SK-N-SH treated with all-trans-retinoic acid at 6 μM for 48 hours (cell line): ENCODE measurements around the gene GREM2.

ENCODE experiments used
- ATAC-seq: fragments of 200-7000 bp; cut with Tn5 transposase; 3 replicates; pipeline ENCODE4 v1.9.1; 2020; ENCODE audit warnings: mild to moderate bottlenecking, moderate library complexity
- ARNTL ChIP-seq: fragments of 450-650 bp; formaldehyde crosslinking; IDR thresholded peaks from 2 replicates; pipeline ENCODE4 v1.5.0; 2020; ENCODE audit warnings: low read depth, mild to moderate bottlenecking, moderate library complexity, borderline replicate concordance
- BACH2 ChIP-seq: fragments of 250-450 bp; sonication (Bioruptor Pico); IDR thresholded peaks from 2 replicates; pipeline ENCODE4 v1.9.0; 2021; ENCODE audit warnings: mild to moderate bottlenecking, borderline replicate concordance
- CREB5 ChIP-seq: fragments of 250-450 bp; sonication (Bioruptor Pico); IDR thresholded peaks from 2 replicates; pipeline ENCODE4 v1.5.1; 2020; ENCODE audit warnings: low read depth, mild to moderate bottlenecking, moderate library complexity
- CSDC2 ChIP-seq: fragments of 250-450 bp; sonication (Bioruptor Pico); IDR thresholded peaks from 2 replicates; pipeline ENCODE4 v1.5.0; 2020; ENCODE audit warnings: mild to moderate bottlenecking, moderate library complexity
- CSRNP3 ChIP-seq: fragments of 250-450 bp; sonication (Bioruptor Pico); IDR thresholded peaks from 2 replicates; pipeline ENCODE4 v1.5.1; 2021; ENCODE audit warnings: mild to moderate bottlenecking, moderate library complexity
- GLIS3 ChIP-seq: fragments of 250-450 bp; sonication (Bioruptor Pico); IDR thresholded peaks from 2 replicates; pipeline ENCODE4 v1.5.0; 2020; ENCODE audit warnings: mild to moderate bottlenecking, moderate library complexity
- OSR1 ChIP-seq: fragments of 250-450 bp; sonication (Bioruptor Pico); IDR thresholded peaks from 2 replicates; pipeline ENCODE4 v1.8.0; 2022; ENCODE audit warnings: moderate library complexity, mild to moderate bottlenecking, inconsistent platforms
- PATZ1 ChIP-seq: fragments of 250-450 bp; sonication (Bioruptor Pico); IDR thresholded peaks from 2 replicates; pipeline ENCODE4 v1.8.0; 2020; ENCODE audit warnings: mild to moderate bottlenecking, moderate library complexity, borderline replicate concordance
- POU6F1 ChIP-seq: fragments of 250-450 bp; sonication (Bioruptor Pico); IDR thresholded peaks from 2 replicates; pipeline ENCODE4 v1.8.0; 2021; ENCODE audit warnings: low read depth, mild to moderate bottlenecking, moderate library complexity, borderline replicate concordance
- RARB ChIP-seq: fragments of 250-450 bp; sonication (Bioruptor Pico); IDR thresholded peaks from 2 replicates; pipeline ENCODE4 v1.8.0; 2021; ENCODE audit warnings: mild to moderate bottlenecking, moderate library complexity
- SNAI2 ChIP-seq: fragments of 250-450 bp; sonication (Bioruptor Pico); IDR thresholded peaks from 2 replicates; pipeline ENCODE4 v1.5.0; 2020; ENCODE audit warnings: mild to moderate bottlenecking, moderate library complexity
- TCF4 ChIP-seq: fragments of 250-450 bp; sonication (Bioruptor Pico); IDR thresholded peaks from 2 replicates; pipeline ENCODE4 v1.8.0; 2021; ENCODE audit warnings: mild to moderate bottlenecking, moderate library complexity, borderline replicate concordance
- TOX ChIP-seq: fragments of 250-450 bp; sonication (Bioruptor Pico); IDR thresholded peaks from 2 replicates; pipeline ENCODE4 v1.8.0; 2021; ENCODE audit warnings: mild to moderate bottlenecking, moderate library complexity, borderline replicate concordance
- ZC3H10 ChIP-seq: fragments of 250-450 bp; sonication (Bioruptor Pico); IDR thresholded peaks from 2 replicates; pipeline ENCODE4 v1.5.1; 2021; ENCODE audit warnings: mild to moderate bottlenecking, moderate library complexity
- ZFP3 ChIP-seq: fragments of 250-450 bp; sonication (Bioruptor Pico); IDR thresholded peaks from 2 replicates; pipeline ENCODE4 v1.5.0; 2020; ENCODE audit warnings: mild to moderate bottlenecking, moderate library complexity
- ZFP30 ChIP-seq: fragments of 450-650 bp; formaldehyde crosslinking; IDR thresholded peaks from 2 replicates; pipeline ENCODE4 v1.5.0; 2022; ENCODE audit warnings: mild to moderate bottlenecking, moderate library complexity
- ZNF565 ChIP-seq: fragments of 450-650 bp; formaldehyde crosslinking; conservative IDR thresholded peaks from 2 replicates; pipeline ENCODE4 v1.5.0; 2020; ENCODE audit warnings: low read depth, mild to moderate bottlenecking, moderate library complexity
- ZNF70 ChIP-seq: fragments of 450-650 bp; formaldehyde crosslinking; IDR thresholded peaks from 2 replicates; pipeline ENCODE4 v1.5.0; 2020; ENCODE audit warnings: mild to moderate bottlenecking, moderate library complexity
- TF ChIP-seq, protein P1 (sequence below): fragments of 250-450 bp; sonication (Bioruptor Pico); IDR thresholded peaks from 2 replicates; pipeline ENCODE4 v1.5.0; 2020; ENCODE audit warnings: mild to moderate bottlenecking, moderate library complexity

Gene GREM2

DNA sequence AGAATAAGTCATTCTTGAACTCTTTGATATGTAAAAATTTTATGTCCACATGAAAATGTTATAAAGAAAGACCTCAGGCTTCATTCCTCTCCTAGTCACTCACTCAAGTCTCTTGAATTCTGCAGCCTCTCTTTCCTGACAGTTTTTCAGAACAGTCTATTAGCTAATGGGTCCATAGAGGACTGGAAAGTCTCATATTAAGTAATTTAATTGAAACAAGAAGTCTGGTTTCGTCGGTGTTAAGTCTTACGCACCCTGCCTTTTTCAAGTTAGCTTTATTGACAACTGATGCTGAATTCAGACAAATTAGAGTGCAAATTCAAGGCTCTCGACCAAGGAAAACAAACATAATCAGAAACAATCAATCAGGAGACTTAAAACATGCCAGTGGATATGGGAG lies 105.8 kb downstream of the GREM2 start:
- TF ChIP-seq RARB (CRISPR knock-in tag) (no peak), POU6F1 (no peak), TCF4 (CRISPR knock-in tag) (no peak), CREB5 (CRISPR knock-in tag) (no peak), ZFP30 (CRISPR knock-in tag) (no peak), CSDC2 (CRISPR knock-in tag) (no peak), PATZ1 (CRISPR knock-in tag) (no peak), ZNF70 (no peak), TOX (CRISPR knock-in tag) (no peak), CSRNP3 (CRISPR knock-in tag) (no peak), ARNTL (no peak)
- TF ChIP-seq, protein P1, sequence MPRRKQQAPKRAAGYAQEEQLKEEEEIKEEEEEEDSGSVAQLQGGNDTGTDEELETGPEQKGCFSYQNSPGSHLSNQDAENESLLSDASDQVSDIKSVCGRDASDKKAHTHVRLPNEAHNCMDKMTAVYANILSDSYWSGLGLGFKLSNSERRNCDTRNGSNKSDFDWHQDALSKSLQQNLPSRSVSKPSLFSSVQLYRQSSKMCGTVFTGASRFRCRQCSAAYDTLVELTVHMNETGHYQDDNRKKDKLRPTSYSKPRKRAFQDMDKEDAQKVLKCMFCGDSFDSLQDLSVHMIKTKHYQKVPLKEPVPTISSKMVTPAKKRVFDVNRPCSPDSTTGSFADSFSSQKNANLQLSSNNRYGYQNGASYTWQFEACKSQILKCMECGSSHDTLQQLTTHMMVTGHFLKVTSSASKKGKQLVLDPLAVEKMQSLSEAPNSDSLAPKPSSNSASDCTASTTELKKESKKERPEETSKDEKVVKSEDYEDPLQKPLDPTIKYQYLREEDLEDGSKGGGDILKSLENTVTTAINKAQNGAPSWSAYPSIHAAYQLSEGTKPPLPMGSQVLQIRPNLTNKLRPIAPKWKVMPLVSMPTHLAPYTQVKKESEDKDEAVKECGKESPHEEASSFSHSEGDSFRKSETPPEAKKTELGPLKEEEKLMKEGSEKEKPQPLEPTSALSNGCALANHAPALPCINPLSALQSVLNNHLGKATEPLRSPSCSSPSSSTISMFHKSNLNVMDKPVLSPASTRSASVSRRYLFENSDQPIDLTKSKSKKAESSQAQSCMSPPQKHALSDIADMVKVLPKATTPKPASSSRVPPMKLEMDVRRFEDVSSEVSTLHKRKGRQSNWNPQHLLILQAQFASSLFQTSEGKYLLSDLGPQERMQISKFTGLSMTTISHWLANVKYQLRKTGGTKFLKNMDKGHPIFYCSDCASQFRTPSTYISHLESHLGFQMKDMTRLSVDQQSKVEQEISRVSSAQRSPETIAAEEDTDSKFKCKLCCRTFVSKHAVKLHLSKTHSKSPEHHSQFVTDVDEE (CRISPR knock-in tag): no peak
- no peak for ATAC-seq

- no peak for ATAC-seq
- TF ChIP-seq OSR1 (CRISPR knock-in tag) (no peak), BACH2 (CRISPR knock-in tag) (no peak), CSDC2 (CRISPR knock-in tag) (no peak), ZC3H10 (CRISPR knock-in tag) (no peak), ZNF565 (no peak), ZNF70 (no peak), CREB5 (CRISPR knock-in tag) (no peak), GLIS3 (no peak), POU6F1 (no peak), PATZ1 (CRISPR knock-in tag) (no peak), ZFP3 (no peak), SNAI2 (CRISPR knock-in tag) (no peak)
- TF ChIP-seq, protein P1 (CRISPR knock-in tag): no peak
These were observed 108.4 kb downstream of the GREM2 start for GRCh38 chr1:240503558-240503957.
